Measurements from ENCODE around the gene GSKIP. TPM values are rescaled to one million over a fixed set of nuclear protein-coding genes. Genes with fewer than 3 reads are reported as not detected.
A peak's percentile ranks its signal among the peaks of the same experiment; 100 is the strongest.
"Not testable (repeated sequence)": the region's sequence is repeated elsewhere in the genome, so short reads cannot be mapped to it uniquely, and the experiment has no call there.

GSKIP gene, protein sequence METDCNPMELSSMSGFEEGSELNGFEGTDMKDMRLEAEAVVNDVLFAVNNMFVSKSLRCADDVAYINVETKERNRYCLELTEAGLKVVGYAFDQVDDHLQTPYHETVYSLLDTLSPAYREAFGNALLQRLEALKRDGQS
- 30.3 TPM for total RNA-seq

DNA sequence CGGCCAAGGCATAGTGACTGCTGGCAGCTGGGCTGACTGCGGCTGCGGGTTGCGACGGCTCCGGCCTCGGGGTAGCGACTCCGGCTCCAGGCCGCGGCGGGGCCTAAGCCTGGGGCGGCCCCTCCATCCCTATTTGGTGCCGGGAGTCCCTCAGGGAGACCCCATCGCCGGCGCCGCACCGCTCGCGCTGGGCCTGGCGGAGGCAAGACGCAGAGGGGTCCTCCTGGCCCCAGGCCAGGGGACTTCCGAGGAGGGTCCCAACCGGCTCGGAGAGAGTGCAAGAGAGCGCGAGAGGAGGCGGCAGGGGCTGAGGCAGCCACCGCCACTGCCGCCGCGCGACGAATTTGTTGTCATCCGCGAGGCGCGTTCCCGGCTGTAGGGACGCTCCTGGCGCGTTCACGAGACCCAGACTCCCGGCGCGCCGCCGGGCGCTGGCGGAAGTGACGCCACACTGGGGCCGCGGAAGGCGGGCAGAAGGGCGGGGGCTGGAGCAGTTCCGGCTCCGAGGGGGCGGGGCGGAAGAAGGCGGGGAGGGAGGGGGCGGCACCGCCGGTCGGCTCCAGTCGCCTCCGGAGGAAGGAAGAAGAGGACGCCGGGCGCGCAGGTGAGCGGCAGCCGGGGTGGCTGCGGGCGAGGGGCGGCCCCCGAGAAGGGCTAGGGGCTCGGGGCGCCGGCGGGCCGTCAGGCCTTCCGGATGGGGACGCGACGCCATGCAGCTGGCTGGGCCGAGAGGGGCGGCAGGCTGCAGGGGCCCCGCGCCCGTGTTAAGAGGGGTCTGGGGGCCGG lies at the start of gene GSKIP, which contains the start of gene ATG2B:
GSKIP (plus strand) TSS at position 562 of the 786 bp plus-strand sequence. CDS start 18,722 bp downstream, outside the sequence.
ATG2B (minus strand) TSS at position 377 of the 786 bp plus-strand sequence; CDS start at position 12, 365 bp downstream.
- DNase-seq, result peak; percentile 97

DNA sequence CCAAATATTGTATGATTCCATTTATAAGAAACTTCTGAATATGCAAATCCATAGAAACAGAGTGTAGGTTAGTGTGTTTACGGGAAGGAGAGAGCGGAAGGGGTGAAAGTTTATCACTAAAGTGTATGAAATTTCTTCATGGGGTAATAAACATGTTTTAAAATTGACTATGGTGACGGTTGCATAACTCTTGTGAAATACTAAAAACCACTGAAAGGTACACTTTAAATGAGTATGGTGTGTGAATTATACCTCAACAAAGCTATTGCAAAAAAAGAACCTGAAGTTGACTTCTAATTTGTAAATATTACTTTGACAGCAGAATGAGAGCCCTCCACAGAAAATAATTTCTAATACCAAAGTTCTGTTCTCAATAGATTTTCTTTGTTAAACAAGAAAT lies 47.2 kb upstream of the GSKIP start:
- DNase-seq, result no peak

DNA sequence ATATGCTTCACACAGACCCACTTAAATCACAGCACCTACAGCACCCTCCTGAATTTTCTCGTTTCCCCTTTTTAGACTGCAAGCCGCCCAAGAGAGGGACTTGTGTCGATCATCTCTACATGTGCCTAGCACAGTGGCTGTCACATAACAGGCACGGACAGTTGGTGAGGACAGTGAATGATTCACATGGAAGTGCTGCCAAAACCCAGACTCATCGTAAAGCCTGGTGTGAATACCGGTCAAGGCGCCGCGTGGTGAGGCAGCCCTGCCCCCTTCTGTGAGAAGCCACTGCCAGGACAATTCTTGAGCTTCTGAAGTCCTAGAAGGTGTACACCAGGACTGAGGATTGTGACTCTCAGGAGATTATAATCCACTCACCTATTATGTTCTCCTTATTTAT lies 44.5 kb upstream of the GSKIP start:
- no peak for DNase-seq

DNA sequence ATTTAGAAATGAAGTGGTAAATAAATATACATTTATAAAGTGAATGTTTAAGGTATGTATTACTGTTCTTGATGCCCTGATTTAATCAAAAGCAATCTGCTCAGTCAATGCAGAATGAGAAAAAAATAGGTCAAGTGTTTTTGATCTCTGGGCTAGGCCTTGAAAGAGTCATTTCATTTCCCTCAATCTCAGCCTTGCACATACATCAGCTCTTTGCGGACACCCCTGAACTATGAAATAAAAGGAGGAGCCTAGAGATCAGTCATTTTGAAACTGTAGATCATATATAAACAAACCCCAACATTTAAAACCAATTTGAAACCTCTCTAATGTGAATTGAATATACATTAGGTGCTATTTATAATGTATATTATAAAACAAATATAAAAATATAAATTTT lies 42.7 kb upstream of the GSKIP start:
- no peak for DNase-seq

DNA sequence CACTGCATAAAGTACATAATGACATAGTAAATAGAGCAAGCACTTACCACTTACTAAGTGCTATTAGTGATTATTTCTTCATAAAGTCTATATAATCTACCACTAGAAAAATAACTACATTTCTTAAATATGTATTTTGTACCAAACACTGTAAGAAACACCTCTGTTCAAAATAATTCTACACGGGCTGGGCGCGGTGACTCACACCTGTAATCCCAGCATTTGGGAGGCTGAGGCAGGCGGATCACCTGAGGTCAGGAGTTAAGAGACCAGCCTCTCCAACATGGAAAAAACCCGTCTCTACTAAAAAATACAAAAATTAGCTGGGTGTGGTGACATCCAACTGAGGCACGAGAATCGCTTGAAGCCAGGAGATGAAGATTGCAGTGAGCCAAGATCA lies 39.1 kb upstream of the GSKIP start:
- no peak for DNase-seq

DNA sequence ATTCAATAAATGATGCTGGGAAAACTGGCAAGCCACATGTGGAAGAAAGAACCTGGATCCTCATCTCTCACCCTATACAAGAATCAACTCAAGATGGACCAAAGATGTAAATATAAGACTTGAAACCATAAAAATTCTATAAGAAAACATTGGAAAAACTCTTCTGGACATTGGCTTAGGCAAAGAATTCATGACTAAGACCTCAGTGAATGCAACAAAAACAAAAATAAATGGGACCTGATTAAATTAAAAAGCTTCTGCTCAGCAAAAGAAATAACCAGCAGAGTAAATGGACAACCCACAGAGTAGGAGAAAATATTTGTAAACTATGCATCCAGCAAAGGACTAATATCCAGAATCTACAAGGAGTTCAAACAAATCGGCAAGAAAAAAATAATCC lies 24.8 kb upstream of the GSKIP start:
- no peak for DNase-seq

DNA sequence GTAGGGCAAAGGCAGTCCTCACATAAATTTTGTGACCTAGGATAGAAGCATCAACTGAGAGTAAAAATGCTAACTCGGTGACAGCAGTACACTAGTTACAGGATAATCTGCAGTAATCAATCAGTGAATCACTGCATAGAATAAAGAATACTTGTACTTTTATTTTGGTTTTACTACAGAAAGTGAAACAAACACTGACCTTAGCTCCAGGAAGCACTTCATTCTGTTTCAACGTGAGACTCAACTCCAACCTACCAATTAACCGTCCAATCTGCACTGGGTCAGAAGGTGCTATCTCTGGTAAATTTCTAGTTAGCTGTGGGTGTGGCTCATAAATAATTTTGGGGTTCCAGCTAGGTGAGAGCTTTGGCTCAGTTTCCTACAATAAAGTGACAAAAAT lies 22.0 kb upstream of the GSKIP start:
- DNase-seq, result no peak

DNA sequence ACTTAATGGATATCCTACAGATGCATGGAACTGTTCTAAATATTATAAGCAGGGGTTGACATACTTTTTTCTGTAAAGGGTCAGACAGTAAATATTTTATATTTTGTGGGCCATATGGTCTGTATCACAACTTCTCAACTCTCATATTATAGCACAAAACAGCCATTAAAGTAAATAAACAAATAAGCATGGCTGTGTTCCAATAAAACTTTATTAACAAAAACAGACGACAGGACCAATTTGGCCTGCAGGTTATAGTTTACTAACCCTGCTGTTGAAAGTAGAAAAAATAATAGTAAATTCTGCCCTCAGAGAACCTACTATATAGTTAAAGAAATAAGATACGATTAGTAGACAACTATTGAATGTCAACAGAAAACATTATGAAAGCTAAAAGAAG lies 17.7 kb upstream of the GSKIP start:
- DNase-seq, result no peak

DNA sequence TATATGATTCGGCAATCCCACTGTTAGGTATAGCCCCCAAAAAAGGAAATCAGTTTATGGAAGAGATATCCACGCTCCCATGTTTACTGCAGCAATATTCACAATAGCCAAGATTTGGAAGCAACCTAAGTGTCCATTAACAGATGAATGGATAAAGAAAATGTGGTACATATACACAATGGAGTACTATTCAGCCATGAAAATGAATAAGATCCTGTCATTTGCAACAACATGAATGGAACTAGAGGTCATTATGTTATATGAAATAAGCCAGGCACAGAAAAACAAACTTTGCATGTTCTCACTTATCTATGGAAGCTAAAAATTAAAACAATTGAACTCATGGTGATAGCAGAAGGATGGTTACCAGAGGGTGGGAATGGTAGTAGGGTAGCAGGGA lies 15.4 kb upstream of the GSKIP start:
- DNase-seq, result not testable (repeated sequence)

DNA sequence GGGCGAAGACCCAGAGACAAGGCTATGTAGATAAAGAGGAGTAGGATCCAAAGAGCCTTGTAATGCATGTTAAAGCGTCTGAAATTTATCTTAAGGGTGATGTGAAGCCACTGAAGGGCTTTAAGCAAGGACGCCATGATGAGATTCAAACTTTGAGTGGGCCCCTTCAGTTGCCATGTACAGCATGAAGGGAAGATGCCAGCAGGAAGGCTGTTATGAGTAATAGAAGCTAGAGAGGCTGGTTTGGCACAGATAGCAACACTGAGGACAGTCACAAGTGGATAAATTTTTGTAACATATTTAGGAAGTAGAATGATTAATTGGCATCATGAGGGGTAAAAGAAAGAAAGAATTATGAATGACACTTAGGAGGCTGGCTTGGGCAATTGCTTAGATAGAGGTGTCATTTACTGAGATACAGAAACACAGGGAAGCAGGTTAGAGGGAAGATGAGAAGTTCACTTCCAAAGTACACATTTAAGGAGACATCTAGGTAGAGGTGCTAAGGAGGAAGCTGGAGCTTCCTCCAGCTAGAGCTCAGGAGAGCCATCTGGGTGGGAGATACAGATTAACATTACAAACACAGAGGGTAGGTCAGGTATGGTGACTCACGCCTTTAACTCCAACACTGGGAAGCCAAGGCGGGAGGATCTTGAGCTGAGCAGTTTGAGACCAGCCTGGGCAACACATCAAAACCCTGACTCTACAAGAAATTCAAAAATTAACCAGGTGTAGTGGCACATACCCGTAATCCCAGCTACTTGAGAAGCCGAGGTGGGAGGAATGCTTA lies 13.8 kb upstream of the GSKIP start:
- no peak for DNase-seq

DNA sequence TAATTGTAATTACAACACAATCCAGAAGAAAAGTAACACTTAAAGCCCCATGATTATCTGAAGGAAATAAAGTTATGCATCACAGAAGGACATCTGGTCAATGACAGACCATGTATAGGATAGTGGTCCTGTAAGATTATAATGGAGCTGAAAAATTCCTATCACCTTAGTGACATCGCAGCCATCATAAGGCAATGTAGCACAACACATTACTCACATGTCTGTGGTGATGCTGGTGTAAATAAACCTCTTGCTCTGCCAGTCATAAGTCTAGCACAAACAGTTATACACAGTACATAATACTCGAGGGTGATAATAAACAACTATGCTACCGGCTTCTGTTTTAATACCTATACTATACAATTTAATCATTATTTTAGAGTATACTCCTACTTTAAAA lies 11.3 kb upstream of the GSKIP start:
- no peak for DNase-seq

DNA sequence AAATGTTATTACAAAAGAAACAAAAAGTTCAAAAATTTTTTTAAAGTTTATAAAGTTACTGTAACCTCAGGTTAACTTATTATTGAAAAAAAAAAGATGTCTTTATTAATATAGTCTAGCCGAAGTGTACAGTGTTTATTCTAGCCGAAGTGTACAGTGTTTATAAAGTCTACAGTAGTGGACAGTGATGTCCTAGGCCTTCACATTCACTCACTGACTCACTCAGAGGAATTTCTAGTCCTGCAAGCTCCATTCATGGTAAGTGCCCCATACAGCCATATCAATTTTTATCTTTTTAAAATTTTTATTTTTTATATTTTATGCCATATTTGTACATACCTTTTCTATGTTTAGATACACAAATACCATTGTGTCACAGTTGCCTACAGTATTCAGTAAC lies 10.6 kb upstream of the GSKIP start:
- DNase-seq, result no peak

DNA sequence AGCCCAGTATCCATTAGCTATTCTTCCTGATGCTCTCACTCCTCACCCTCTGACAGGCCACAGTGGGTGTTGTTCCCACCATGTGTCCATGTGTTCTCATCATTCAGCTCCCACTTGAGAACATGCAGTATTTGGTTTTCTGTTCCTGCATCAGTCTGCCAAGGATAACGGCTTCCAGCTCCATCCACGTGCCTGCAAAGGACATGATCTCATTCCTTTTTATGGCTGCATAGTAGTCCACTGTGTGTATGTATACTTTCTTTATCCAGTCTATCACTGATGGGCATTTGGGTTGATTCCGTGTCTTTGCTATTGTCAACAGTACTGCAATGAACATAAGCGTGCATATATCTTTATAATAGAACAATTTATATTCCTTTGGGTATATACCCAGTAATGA lies 9.1 kb upstream of the GSKIP start:
- no peak for DNase-seq

DNA sequence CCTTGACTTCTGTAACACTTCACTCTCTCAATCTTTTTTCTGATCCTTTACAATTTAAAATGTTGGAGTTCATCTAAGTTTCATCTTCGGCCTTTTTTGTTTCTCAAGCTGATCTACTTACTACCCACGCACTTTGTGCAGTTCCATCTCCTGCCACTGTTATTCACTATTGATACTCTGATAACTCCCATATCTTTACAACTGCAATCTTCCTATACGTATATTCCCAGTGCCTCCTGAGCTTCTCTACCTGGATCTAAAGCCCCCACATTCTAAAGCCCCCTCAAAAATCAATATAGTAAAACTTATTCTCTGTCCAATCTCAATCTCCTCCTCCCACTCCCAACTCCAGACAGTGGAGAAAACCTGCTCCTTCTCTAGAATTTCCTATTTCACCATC lies 6.1 kb upstream of the GSKIP start:
- no peak for DNase-seq

DNA sequence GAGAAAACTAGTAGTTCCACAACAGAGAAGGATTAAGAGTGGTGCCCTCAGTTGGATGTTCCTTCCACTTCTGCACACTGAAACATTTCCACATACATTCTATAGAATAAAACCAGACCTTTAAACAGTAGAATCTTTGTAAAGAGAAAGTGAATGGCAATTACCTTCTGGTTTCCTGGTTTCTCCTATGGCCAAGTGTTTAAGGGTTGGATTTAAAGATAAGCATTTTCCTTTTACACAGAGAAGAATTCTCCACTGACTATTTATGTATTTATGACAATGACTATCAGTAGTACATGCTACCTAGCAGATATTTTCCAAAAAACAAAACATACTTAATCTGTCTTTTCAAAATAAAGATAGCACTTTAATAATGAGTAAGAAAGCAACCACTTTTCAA lies 3.4 kb upstream of the GSKIP start:
- no peak for DNase-seq

DNA sequence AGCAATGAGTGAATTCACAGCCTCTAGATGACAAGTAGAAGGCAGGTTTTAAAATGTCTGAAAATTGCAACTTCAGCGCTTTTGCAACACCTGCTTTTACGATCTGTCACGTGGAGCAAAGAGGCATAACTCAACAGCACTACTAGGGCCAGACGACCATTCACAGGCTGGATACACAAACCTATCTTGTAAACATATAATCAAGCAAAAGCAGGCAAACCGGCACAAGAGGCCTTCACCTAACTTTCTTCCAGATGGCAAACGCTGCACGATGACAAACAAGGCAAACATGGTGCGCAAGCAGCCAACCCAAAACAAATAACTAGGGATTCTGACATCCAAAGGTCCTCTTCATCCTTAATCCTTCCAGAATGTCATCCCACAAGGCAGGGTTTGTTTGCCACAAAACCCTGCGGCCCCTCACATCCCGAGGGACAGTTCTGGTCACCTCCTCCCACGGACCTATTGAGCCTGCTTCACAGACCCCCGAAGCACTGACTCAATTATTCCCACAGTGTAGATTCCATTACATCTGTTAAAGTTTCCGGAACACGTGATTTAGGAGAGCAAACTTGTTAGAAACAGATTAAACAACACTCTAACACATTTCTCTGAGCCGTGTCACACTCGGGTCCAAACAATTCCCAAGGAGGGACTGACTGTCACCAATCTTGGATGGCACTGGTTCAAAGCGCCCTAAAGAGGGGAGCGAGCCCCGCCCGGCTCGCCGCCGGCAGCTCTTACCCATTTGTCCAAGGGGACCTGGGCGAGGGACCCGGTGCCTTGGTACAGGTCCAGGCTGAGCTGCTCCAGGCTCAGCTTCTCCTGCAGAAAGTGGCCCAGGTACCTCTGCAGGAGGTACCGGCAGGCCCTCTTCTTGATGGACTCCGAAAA lies 1.0 kb upstream of the GSKIP start:
- DNase-seq, result peak; percentile 49

DNA sequence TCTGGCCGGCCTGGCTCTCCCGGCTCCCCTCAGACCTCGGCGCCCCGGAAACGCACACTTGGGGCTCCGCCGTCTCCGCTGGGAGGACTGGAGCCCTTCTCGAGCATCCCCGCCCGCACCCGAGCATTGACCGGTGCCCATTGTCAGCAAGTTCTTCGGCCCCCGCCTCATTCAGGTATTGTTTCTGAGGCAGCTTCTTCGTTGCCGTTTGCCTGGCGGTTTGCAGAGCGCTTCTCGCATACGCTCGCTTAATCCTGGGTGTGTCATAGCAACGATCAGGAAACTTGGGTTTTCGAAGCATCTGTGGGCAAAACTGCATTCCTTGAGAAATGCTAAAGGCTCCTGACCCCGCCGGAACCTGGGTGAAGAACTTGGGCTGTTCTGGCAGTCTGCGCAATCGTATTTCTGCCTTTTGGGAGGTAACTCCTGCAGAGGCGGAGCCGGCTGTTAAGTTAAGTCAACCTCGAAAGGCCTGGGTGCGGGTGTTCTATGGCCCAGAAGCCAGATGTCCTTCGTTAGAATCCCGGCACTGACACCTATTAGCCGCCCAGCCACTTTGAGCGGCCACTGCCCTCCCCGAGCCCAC lies 518 bp downstream of the GSKIP start:
- DNase-seq, result peak; percentile 53

DNA sequence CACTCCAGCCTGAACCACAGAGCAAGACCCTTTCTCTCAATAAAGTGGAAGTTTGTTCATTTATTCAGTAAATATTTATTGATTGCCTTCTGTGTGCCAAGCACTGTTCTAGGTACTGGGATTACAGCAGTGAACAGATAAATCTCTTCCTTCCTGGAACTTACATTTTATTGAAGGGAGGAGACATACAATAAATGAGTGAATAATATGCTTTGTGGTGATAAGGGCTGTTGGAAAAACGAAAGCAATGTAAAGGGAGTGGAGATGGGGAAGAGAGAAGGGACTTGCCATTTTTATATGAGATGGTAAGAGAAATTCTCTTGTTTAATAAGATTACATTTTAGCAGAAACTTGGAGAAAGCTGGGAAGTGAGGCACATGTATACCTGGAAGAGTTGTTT lies 1.6 kb downstream of the GSKIP start:
- no peak for DNase-seq

DNA sequence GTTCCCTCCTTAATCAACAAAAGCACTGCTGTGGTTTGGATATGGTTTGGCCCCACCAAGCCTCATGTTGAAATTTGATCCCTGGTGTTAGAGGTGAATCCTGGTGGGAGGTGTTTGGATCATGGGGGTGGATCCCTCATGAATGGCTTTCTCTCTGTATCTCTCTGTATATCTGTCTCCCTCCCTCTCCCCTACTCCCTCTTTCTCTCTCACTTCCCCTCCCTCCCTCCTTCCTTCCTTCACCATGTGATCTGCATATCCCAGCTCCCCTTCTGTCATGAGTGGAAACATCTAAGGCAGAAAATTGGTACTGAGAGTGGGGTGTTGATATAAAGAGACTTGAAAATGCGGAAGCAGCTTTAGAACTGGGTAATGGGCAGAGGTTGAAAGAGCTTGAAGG lies 5.2 kb downstream of the GSKIP start:
- no peak for DNase-seq

DNA sequence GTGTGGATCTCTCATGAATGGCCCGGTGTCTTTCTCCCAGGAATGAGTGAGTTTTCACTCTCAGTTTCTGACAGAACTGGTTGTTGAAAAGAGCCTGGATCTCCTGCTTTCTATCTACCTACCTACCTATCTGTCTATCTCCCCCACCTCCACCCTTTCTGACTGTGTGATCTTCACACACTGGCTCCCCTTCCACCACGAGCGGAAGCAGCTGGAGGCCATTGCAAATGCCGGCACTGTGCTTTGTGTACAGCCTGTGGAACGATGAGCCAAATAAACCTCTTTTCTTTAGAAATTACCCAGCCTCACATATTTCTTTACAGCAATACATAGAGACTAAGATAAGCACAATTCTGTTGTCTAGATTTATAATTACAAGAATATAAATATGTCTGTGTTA lies 7.2 kb downstream of the GSKIP start:
- DNase-seq, result no peak

DNA sequence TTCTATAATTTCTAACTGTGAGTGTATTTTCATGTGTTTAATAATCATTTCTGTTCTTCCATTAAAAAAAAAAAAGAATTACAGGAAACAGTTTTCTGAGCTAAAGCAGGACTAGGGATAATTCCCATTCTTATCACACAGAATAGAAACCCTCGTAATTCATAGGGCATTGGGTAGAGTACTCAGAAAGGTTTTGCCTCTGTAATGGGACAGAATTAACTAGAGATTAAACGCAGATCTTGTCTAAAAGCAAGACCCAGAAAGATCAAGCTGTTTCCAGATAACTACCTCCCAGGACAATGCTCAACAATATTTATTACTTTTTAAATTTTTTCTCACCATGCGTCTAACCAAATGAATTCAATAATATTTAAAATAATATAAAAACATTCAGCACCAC lies 10.2 kb downstream of the GSKIP start:
- no peak for DNase-seq

DNA sequence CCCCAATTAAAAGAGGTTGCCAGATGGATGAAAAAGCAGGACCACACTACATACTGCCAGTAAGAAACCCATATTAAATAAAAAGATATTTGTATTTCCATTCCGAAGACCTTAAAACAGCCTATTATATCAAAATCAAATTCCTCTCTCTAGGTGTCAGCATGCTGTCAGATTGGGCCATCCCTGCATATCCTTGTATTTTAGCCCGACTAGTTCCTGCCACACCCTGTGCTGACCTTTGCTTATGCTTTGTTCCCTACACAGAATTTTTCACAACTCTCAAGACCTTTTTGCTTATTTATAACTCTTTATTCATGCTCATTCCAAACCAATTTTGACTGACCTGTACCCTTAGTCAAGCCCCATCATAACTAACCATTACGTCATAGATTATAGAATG lies 12.8 kb downstream of the GSKIP start:
- no peak for DNase-seq

All from tongue (tissue), 2 donors.